ENCODE data around the gene P4HB.

The P4HB gene

GRCh38 chr17:81813861-81814683 is 46.3 kb downstream of the P4HB start:
- H3K4me3 ChIP-seq (ENCODE audit: control insufficient read depth, low read depth, low read length) = no peak overlapping the region
- no peak for TF ChIP-seq CTCF (IDR thresholded peaks at IDR 0.05; ENCODE audit: control insufficient read depth, insufficient read depth, low read depth, low read length, missing control alignments)
- DNase-seq (ENCODE audit: low read depth) = no peak

DNA sequence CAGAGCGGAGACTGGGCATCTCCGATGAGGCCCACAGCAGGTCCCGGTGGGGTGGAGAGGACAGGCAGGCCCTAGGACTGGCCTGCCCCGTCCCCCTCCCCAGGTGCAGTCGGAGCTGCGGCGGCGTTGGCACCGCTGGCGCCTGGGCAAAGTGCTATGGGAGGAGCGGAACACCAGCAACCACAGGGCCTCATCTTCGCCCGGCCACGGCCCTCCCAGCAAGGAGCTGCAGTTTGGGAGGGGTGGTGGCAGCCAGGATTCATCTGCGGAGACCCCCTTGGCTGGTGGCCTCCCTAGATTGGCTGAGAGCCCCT is 47.0 kb downstream of the P4HB start:
- no peak overlapping the region for H3K4me3 ChIP-seq (ENCODE audit: control insufficient read depth, low read depth, low read length)
- no peak for TF ChIP-seq CTCF (IDR thresholded peaks at IDR 0.05; ENCODE audit: control insufficient read depth, insufficient read depth, low read depth, low read length, missing control alignments)
- DNase-seq (ENCODE audit: low read depth) = no peak

DNA sequence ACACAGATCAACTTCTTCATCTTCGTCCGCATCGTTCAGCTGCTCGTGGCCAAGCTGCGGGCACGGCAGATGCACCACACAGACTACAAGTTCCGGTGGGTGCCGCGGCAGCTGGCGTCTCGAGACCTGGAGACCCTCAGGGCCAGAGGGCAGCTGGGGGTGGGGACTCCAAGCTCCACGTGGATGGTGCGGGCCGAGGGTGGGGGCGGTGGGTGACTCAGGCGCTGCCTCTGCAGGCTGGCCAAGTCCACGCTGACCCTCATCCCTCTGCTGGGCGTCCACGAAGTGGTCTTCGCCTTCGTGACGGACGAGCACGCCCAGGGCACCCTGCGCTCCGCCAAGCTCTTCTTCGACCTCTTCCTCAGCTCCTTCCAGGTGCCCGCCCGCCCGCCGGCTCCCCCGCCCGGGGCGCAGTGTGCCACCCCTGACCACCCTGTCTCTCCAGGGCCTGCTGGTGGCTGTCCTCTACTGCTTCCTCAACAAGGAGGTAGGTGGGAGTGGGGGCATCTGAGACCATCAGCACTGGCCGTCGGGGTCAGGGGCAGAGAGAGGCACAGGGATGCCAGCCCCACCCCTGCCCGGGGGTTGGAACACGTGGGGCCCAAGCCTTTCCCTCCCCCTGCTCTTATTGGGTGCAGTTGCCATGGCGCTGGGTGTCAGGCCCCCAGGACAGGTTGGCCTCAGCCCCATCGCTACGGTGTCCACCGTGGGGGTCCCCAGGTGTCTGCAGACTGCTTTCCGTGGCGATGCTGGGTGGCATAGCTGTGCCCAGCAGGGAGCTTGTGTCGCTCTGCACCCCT is 47.6 kb downstream of the P4HB start:
- H3K4me3 ChIP-seq (ENCODE audit: control insufficient read depth, low read depth, low read length) = no peak overlapping the region
- TF ChIP-seq CTCF (IDR thresholded peaks at IDR 0.05; ENCODE audit: control insufficient read depth, insufficient read depth, low read depth, low read length, missing control alignments) = no peak
- DNase-seq (ENCODE audit: low read depth) = no peak

DNA sequence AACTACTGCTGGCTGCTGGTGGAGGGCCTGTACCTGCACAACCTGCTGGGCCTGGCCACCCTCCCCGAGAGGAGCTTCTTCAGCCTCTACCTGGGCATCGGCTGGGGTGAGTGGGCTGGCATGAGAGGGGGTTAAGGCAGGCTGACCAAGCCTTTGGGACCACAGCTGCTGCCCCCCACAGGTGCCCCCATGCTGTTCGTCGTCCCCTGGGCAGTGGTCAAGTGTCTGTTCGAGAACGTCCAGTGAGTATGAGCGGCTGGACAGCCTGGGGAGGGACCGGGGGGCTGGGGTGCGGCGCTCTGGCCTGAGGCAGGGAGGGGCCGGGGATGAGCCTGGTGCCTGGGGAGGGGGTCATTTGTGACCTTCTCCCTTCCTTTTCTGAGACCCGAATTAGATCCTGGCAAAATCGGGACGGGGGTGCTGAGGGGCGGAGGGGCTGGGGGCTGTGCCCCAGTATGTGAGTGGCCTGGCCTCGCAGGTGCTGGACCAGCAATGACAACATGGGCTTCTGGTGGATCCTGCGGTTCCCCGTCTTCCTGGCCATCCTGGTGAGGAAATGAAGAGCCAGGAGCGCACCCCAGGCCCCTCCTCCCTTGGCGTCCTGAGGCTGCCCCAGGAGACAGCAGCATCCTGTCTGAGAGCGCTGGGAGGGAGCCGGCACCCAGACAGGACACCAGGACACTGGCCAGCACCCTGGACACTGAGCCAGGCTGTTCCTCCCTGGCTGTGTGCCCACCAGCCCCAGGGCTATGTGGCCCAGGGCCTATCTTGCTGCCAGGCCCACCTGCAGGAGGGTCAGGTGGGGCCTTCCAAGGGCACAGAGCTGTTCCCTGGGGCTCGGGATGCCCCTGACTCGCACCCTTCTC is 48.4 kb downstream of the P4HB start:
- no peak for DNase-seq (ENCODE audit: low read depth)
- H3K4me3 ChIP-seq (ENCODE audit: control insufficient read depth, low read depth, low read length) = no peak overlapping the region
- no peak for TF ChIP-seq CTCF (IDR thresholded peaks at IDR 0.05; ENCODE audit: control insufficient read depth, insufficient read depth, low read depth, low read length, missing control alignments)

DNA sequence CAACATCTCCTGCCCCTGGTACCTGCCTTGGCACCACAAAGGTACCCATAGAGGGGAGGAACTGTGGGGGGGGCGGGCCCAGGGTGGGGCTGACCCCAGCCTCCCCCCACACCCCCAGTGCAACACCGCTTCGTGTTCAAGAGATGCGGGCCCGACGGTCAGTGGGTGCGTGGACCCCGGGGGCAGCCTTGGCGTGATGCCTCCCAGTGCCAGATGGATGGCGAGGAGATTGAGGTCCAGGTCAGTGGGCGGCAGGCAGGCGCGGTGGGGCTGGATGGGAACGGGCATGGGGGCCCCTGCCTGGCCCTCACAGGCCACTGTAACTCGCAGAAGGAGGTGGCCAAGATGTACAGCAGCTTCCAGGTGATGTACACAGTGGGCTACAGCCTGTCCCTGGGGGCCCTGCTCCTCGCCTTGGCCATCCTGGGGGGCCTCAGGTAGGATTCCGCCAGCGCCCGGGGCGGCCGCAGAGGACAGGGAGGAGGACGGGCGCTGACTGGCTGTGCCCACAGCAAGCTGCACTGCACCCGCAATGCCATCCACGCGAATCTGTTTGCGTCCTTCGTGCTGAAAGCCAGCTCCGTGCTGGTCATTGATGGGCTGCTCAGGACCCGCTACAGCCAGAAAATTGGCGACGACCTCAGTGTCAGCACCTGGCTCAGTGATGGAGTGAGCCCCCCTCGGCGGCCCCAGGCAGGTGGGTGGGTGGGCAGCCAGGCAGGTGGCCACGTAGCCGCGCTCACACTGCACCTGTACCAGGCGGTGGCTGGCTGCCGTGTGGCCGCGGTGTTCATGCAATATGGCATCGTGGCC is 49.2 kb downstream of the P4HB start:
- DNase-seq (ENCODE audit: low read depth) = no peak
- TF ChIP-seq CTCF (IDR thresholded peaks at IDR 0.05; ENCODE audit: control insufficient read depth, insufficient read depth, low read depth, low read length, missing control alignments) = no peak

GRCh38 chr17:81810476-81810875 is 49.9 kb downstream of the P4HB start:
- no peak for TF ChIP-seq CTCF (IDR thresholded peaks at IDR 0.05; ENCODE audit: control insufficient read depth, insufficient read depth, low read depth, low read length, missing control alignments)
- DNase-seq (ENCODE audit: low read depth) = no peak
- H3K4me3 ChIP-seq (ENCODE audit: control insufficient read depth, low read depth, low read length) = no peak overlapping the region

More for the DNA sequence above, 49.2 kb downstream of the P4HB start:
- no peak overlapping the region for H3K4me3 ChIP-seq (ENCODE audit: control insufficient read depth, low read depth, low read length)

All from AG09309 (cell line).